ENCODE measurements around the gene HEBP1.

- no peak for TF ChIP-seq CTCF (IDR thresholded peaks at IDR 0.05)
- no peak for TF ChIP-seq POLR2A (IDR thresholded peaks at IDR 0.05; ENCODE audit: low read depth)
These were observed 2.3 kb downstream of the HEBP1 start for GRCh38 chr12:12997734-12998133.

Data from esophagus muscularis mucosa (tissue), 3 donors.